ENCODE data around the gene RCAN1. TPM values are rescaled to one million over a fixed set of nuclear protein-coding genes. Genes with fewer than 3 reads are reported as not detected.

RCAN1 gene
- total and polyA plus RNA-seq, 2 of the 13 experiments (the other 11 are each of a cell fraction or from before 2014, with no cell fraction given), result 9.4 to 34.1 TPM

DNA sequence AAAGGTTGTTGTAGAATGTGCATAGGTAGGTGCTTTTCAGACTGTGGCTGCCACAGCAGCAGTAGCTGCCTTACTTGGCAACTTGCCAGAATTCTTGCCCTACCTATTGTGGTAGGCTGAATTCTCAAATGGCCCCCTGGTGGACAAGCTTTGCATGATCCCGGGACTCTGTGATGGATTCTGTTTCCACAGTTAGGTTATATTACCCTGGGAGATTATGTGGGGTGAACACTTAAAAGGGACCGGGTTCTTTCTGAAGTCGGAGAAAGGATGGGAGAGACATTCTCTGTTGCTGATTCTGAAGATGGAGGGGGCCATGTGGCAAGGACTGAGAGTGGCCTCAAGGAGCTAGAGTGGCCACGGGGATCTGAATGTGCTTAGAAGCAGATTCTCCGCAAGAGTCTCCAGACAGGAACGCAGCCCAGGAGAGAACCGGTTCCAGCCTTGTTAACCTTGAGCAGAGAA, 70.8 kb downstream of the RCAN1 start (continued):
- TF ChIP-seq PPARG (CRISPR knock-in tag; conservative IDR thresholded peaks at IDR 0.05), result 0 out of 2 replicates have a peak, but pooled peaks have one; percentile 39
- peak; percentile 32; the same call in 1 of the 2 replicates for TF ChIP-seq MED1 (CRISPR knock-in tag; IDR thresholded peaks at IDR 0.05)
- TF ChIP-seq TMF1 (CRISPR knock-in tag; IDR thresholded peaks at IDR 0.05; ENCODE audit: low read depth), result no peak
- no peak for TF ChIP-seq GZF1 (CRISPR knock-in tag; IDR thresholded peaks at IDR 0.05)
- no peak for TF ChIP-seq ZNF552 (CRISPR knock-in tag; IDR thresholded peaks at IDR 0.05; ENCODE audit: borderline replicate concordance)
- TF ChIP-seq KAT8 (CRISPR knock-in tag; IDR thresholded peaks at IDR 0.05), result peak; percentile 41; the same call in 1 of the 2 replicates
- no peak for TF ChIP-seq DPF2 (CRISPR knock-in tag; IDR thresholded peaks at IDR 0.05; ENCODE audit: borderline replicate concordance, low read depth)
- no peak for TF ChIP-seq ZNF232 (CRISPR knock-in tag; IDR thresholded peaks at IDR 0.05; ENCODE audit: borderline replicate concordance)
- 0 out of 2 replicates have a peak, but pooled peaks have one; percentile 36 for TF ChIP-seq ZFP90 (CRISPR knock-in tag; IDR thresholded peaks at IDR 0.05; ENCODE audit: borderline replicate concordance)
- TF ChIP-seq SMC3 (IDR thresholded peaks at IDR 0.05; ENCODE audit: low read length), result peak; percentile 92
- TF ChIP-seq, protein P1, sequence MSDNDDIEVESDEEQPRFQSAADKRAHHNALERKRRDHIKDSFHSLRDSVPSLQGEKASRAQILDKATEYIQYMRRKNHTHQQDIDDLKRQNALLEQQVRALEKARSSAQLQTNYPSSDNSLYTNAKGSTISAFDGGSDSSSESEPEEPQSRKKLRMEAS (IDR thresholded peaks at IDR 0.05), result no peak
- TF ChIP-seq HES4 (CRISPR knock-in tag; IDR thresholded peaks at IDR 0.05; ENCODE audit: borderline replicate concordance), result no peak
- TF ChIP-seq ZNF354B (CRISPR knock-in tag; IDR thresholded peaks at IDR 0.05), result no peak
- no peak for TF ChIP-seq SIN3B (IDR thresholded peaks at IDR 0.05; ENCODE audit: low read length)
- TF ChIP-seq, protein P2, sequence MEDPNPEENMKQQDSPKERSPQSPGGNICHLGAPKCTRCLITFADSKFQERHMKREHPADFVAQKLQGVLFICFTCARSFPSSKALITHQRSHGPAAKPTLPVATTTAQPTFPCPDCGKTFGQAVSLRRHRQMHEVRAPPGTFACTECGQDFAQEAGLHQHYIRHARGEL (CRISPR knock-in tag; IDR thresholded peaks at IDR 0.05), result no peak
- no peak for TF ChIP-seq ZNF737 (CRISPR knock-in tag; IDR thresholded peaks at IDR 0.05; ENCODE audit: borderline replicate concordance)
- TF ChIP-seq, protein P3, sequence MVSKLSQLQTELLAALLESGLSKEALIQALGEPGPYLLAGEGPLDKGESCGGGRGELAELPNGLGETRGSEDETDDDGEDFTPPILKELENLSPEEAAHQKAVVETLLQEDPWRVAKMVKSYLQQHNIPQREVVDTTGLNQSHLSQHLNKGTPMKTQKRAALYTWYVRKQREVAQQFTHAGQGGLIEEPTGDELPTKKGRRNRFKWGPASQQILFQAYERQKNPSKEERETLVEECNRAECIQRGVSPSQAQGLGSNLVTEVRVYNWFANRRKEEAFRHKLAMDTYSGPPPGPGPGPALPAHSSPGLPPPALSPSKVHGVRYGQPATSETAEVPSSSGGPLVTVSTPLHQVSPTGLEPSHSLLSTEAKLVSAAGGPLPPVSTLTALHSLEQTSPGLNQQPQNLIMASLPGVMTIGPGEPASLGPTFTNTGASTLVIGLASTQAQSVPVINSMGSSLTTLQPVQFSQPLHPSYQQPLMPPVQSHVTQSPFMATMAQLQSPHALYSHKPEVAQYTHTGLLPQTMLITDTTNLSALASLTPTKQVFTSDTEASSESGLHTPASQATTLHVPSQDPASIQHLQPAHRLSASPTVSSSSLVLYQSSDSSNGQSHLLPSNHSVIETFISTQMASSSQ (IDR thresholded peaks at IDR 0.05; ENCODE audit: low read depth), result no peak
- TF ChIP-seq, protein P3 (CRISPR knock-in tag; IDR thresholded peaks at IDR 0.05; ENCODE audit: borderline replicate concordance), result no peak
- no peak for TF ChIP-seq MIER2 (CRISPR knock-in tag; IDR thresholded peaks at IDR 0.05)
- no peak for TF ChIP-seq KLF15 (CRISPR knock-in tag; IDR thresholded peaks at IDR 0.05; ENCODE audit: borderline replicate concordance)
- no peak for TF ChIP-seq GFI1 (CRISPR knock-in tag; IDR thresholded peaks at IDR 0.05; ENCODE audit: borderline replicate concordance)
- no peak for TF ChIP-seq ZNF263 (CRISPR knock-in tag; IDR thresholded peaks at IDR 0.05)
- TF ChIP-seq, protein P4, sequence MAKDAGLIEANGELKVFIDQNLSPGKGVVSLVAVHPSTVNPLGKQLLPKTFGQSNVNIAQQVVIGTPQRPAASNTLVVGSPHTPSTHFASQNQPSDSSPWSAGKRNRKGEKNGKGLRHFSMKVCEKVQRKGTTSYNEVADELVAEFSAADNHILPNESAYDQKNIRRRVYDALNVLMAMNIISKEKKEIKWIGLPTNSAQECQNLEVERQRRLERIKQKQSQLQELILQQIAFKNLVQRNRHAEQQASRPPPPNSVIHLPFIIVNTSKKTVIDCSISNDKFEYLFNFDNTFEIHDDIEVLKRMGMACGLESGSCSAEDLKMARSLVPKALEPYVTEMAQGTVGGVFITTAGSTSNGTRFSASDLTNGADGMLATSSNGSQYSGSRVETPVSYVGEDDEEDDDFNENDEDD (CRISPR knock-in tag; IDR thresholded peaks at IDR 0.05; ENCODE audit: borderline replicate concordance), result no peak
- TF ChIP-seq NR3C1 (CRISPR knock-in tag; IDR thresholded peaks at IDR 0.05), result no peak
- 0 out of 2 replicates have a peak, but pooled peaks have one; percentile 42 for TF ChIP-seq ZNF317 (CRISPR knock-in tag; IDR thresholded peaks at IDR 0.05)
- TF ChIP-seq, protein P5, sequence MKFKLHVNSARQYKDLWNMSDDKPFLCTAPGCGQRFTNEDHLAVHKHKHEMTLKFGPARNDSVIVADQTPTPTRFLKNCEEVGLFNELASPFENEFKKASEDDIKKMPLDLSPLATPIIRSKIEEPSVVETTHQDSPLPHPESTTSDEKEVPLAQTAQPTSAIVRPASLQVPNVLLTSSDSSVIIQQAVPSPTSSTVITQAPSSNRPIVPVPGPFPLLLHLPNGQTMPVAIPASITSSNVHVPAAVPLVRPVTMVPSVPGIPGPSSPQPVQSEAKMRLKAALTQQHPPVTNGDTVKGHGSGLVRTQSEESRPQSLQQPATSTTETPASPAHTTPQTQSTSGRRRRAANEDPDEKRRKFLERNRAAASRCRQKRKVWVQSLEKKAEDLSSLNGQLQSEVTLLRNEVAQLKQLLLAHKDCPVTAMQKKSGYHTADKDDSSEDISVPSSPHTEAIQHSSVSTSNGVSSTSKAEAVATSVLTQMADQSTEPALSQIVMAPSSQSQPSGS (CRISPR knock-in tag; IDR thresholded peaks at IDR 0.05), result 0 out of 2 replicates have a peak, but pooled peaks have one; percentile 28

Data from HepG2 (cell line).